Measurements from ENCODE around the gene ZNF366.

Gene ZNF366

DNA sequence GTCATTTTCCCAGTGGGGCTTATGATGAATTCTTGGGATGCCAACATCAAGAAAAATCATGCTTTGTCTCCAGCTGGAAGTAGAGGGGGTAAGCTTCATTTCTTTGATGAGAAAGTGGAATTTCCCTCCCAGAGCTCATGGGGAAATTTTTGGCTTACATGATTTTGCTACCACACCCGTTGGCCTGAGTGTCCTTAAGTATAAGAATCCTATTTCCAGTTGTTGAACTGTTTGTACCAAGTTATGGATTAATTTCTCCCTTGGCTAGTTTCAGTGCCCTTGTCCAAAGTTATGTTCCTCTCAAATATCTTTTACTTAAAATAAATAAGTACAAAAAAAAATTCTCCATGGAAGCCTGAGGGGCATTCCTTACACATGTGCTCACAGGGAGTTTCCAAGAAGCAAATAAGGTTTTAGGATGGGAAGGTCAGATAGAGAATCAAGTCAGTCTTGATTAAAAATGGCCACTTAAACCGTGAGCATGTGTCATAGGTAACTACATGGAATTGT is 104.8 kb downstream of the ZNF366 start:
- no peak for ATAC-seq
- TF ChIP-seq SNAI2 (CRISPR knock-in tag; IDR thresholded peaks at IDR 0.05) = no peak
- TF ChIP-seq, protein P1, sequence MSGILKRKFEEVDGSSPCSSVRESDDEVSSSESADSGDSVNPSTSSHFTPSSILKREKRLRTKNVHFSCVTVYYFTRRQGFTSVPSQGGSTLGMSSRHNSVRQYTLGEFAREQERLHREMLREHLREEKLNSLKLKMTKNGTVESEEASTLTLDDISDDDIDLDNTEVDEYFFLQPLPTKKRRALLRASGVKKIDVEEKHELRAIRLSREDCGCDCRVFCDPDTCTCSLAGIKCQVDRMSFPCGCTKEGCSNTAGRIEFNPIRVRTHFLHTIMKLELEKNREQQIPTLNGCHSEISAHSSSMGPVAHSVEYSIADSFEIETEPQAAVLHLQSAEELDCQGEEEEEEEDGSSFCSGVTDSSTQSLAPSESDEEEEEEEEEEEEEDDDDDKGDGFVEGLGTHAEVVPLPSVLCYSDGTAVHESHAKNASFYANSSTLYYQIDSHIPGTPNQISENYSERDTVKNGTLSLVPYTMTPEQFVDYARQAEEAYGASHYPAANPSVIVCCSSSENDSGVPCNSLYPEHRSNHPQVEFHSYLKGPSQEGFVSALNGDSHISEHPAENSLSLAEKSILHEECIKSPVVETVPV (CRISPR knock-in tag; IDR thresholded peaks at IDR 0.05) = no peak
- no peak for TF ChIP-seq ESRRG (CRISPR knock-in tag; IDR thresholded peaks at IDR 0.05)
- no peak for TF ChIP-seq ZC3H10 (CRISPR knock-in tag; IDR thresholded peaks at IDR 0.05)
- no peak for TF ChIP-seq TOX (CRISPR knock-in tag; IDR thresholded peaks at IDR 0.05; ENCODE audit: borderline replicate concordance)
- TF ChIP-seq ZFP30 (CRISPR knock-in tag; IDR thresholded peaks at IDR 0.05) = no peak
- no peak for TF ChIP-seq ISL1 (CRISPR knock-in tag; IDR thresholded peaks at IDR 0.05)
- TF ChIP-seq, protein P2, sequence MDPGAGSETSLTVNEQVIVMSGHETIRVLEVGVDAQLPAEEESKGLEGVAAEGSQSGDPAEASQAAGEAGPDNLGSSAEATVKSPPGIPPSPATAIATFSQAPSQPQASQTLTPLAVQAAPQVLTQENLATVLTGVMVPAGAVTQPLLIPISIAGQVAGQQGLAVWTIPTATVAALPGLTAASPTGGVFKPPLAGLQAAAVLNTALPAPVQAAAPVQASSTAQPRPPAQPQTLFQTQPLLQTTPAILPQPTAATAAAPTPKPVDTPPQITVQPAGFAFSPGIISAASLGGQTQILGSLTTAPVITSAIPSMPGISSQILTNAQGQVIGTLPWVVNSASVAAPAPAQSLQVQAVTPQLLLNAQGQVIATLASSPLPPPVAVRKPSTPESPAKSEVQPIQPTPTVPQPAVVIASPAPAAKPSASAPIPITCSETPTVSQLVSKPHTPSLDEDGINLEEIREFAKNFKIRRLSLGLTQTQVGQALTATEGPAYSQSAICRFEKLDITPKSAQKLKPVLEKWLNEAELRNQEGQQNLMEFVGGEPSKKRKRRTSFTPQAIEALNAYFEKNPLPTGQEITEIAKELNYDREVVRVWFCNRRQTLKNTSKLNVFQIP (CRISPR knock-in tag; IDR thresholded peaks at IDR 0.05; ENCODE audit: borderline replicate concordance, low read depth) = no peak

DNA sequence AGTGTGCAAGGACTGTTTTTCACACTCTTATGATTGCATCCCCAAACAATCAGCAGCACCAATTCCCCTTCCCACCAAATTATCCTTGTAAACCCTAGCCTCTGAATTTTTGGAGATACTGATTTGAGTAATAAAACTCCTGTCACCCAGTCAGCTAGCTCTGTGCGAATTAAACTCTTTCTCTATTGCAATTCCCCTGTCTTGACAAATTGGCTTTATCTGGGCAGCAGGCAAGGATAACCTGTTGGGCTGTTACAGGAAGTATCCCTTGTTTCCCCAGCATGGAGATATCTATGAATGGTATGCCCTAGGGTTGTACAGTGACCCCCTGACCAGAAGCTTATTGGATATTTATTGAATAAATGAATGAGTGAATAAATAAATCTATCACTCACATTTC is 106.3 kb downstream of the ZNF366 start:
- no peak for TF ChIP-seq TOX (CRISPR knock-in tag; IDR thresholded peaks at IDR 0.05; ENCODE audit: borderline replicate concordance)
- TF ChIP-seq ESRRG (CRISPR knock-in tag; IDR thresholded peaks at IDR 0.05) = no peak
- no peak for TF ChIP-seq ZFP3 (CRISPR knock-in tag; IDR thresholded peaks at IDR 0.05)
- TF ChIP-seq SNAI2 (CRISPR knock-in tag; IDR thresholded peaks at IDR 0.05) = no peak
- no peak for TF ChIP-seq TCF4 (CRISPR knock-in tag; IDR thresholded peaks at IDR 0.05; ENCODE audit: borderline replicate concordance)
- TF ChIP-seq ZNF565 (CRISPR knock-in tag; conservative IDR thresholded peaks at IDR 0.05; ENCODE audit: low read depth) = no peak
- TF ChIP-seq GLIS3 (CRISPR knock-in tag; IDR thresholded peaks at IDR 0.05) = no peak
- no peak for TF ChIP-seq RARB (CRISPR knock-in tag; IDR thresholded peaks at IDR 0.05)
- TF ChIP-seq PPARA (CRISPR knock-in tag; IDR thresholded peaks at IDR 0.05; ENCODE audit: borderline replicate concordance) = no peak
- TF ChIP-seq ZNF70 (CRISPR knock-in tag; IDR thresholded peaks at IDR 0.05) = no peak
- TF ChIP-seq ISL1 (CRISPR knock-in tag; IDR thresholded peaks at IDR 0.05) = no peak
- TF ChIP-seq, protein P2 (CRISPR knock-in tag; IDR thresholded peaks at IDR 0.05; ENCODE audit: borderline replicate concordance, low read depth) = no peak
- no peak for TF ChIP-seq ZNF8 (CRISPR knock-in tag; IDR thresholded peaks at IDR 0.05)
- TF ChIP-seq ZC3H10 (CRISPR knock-in tag; IDR thresholded peaks at IDR 0.05) = no peak
- ATAC-seq = no peak

DNA sequence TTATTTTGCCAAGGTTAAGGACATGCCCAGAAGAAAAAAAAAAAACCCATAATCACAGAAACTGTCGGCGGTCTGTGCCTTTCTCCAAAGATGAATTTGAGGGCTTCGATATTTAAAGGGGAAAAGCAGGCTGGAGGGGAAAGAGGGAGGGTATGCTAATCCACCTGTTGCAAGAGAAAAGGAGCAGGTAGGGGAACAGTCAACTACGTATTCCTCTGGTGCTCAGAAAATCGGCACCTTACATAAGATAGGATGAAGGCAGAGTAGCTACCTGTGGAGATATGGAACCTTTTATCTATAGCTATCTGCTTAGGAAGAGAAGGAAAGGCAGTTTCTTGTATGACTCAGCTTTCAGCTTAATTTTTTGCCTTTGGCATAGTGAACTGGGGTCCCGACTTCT is 109.4 kb downstream of the ZNF366 start:
- TF ChIP-seq ESRRG (CRISPR knock-in tag; IDR thresholded peaks at IDR 0.05) (no peak), CSDC2 (CRISPR knock-in tag; IDR thresholded peaks at IDR 0.05) (no peak), OSR1 (CRISPR knock-in tag; IDR thresholded peaks at IDR 0.05) (no peak), ARNTL (CRISPR knock-in tag; IDR thresholded peaks at IDR 0.05; ENCODE audit: borderline replicate concordance, low read depth) (no peak), ZFP3 (CRISPR knock-in tag; IDR thresholded peaks at IDR 0.05) (no peak), BACH2 (CRISPR knock-in tag; IDR thresholded peaks at IDR 0.05; ENCODE audit: borderline replicate concordance) (no peak), ZNF565 (CRISPR knock-in tag; conservative IDR thresholded peaks at IDR 0.05; ENCODE audit: low read depth) (no peak), ZC3H10 (CRISPR knock-in tag; IDR thresholded peaks at IDR 0.05) (no peak), ZFP30 (CRISPR knock-in tag; IDR thresholded peaks at IDR 0.05) (no peak), RARB (CRISPR knock-in tag; IDR thresholded peaks at IDR 0.05) (no peak), SNAI2 (CRISPR knock-in tag; IDR thresholded peaks at IDR 0.05) (no peak), ISL1 (CRISPR knock-in tag; IDR thresholded peaks at IDR 0.05) (no peak), ZNF8 (CRISPR knock-in tag; IDR thresholded peaks at IDR 0.05) (no peak), TCF4 (CRISPR knock-in tag; IDR thresholded peaks at IDR 0.05; ENCODE audit: borderline replicate concordance) (no peak), ZNF70 (CRISPR knock-in tag; IDR thresholded peaks at IDR 0.05) (no peak)
- TF ChIP-seq, protein P2 (CRISPR knock-in tag; IDR thresholded peaks at IDR 0.05; ENCODE audit: borderline replicate concordance, low read depth) = no peak
- TF ChIP-seq, protein P1 (CRISPR knock-in tag; IDR thresholded peaks at IDR 0.05) = no peak
- TF ChIP-seq, protein P3, sequence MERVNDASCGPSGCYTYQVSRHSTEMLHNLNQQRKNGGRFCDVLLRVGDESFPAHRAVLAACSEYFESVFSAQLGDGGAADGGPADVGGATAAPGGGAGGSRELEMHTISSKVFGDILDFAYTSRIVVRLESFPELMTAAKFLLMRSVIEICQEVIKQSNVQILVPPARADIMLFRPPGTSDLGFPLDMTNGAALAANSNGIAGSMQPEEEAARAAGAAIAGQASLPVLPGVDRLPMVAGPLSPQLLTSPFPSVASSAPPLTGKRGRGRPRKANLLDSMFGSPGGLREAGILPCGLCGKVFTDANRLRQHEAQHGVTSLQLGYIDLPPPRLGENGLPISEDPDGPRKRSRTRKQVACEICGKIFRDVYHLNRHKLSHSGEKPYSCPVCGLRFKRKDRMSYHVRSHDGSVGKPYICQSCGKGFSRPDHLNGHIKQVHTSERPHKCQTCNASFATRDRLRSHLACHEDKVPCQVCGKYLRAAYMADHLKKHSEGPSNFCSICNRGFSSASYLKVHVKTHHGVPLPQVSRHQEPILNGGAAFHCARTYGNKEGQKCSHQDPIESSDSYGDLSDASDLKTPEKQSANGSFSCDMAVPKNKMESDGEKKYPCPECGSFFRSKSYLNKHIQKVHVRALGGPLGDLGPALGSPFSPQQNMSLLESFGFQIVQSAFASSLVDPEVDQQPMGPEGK (CRISPR knock-in tag; IDR thresholded peaks at IDR 0.05; ENCODE audit: borderline replicate concordance) = no peak
- no peak for ATAC-seq

Measured in SK-N-SH treated with all-trans-retinoic acid at 6 μM for 48 hours (cell line).